Transverse colon (tissue), 4 donors: ENCODE measurements around the gene CCDC33. TPM values are rescaled to one million over a fixed set of nuclear protein-coding genes. Genes with fewer than 3 reads are reported as not detected.

Experiments used
- DNase-seq: peaks from one replicate; pipeline ENCODE4 v3.0.0-alpha.2; 2019
- H3K27ac ChIP-seq, 4 donors: fragments of 200-600 bp; sonication (generic); 2 replicates each; pipeline ENCODE4 v1.5.1; 2016 to 2018; ENCODE audit warnings: inconsistent platforms in 4 of 4
- H3K27me3 ChIP-seq: fragments of 200-600 bp; sonication (generic); 2 replicates; pipeline ENCODE4 v1.5.1; 2017; ENCODE audit warnings: inconsistent platforms
- H3K36me3 ChIP-seq, 4 donors: fragments of 200-600 bp; sonication (generic); 2 replicates each; pipeline ENCODE4 v1.5.1; 2017 to 2019; ENCODE audit warnings: inconsistent platforms in 4 of 4
- H3K4me1 ChIP-seq, 4 donors: fragments of 200-600 bp; sonication (generic); 2 replicates each; pipeline ENCODE4 v1.5.1; 2017 to 2020; ENCODE audit warnings: inconsistent platforms in 4 of 4
- H3K4me3 ChIP-seq, 4 donors: fragments of 200-600 bp; sonication (generic); 1 replicate in 1 of 4; 2 replicates in 3 of 4; pipeline versions ENCODE4 v1.5.1 to v1.6.1; 2017 to 2019; ENCODE audit warnings: inconsistent platforms in 4 of 4
- H3K9me3 ChIP-seq, 2 donors: fragments of 200-600 bp; sonication (generic); 2 replicates each; pipeline ENCODE4 v1.5.1; 2017 to 2019; ENCODE audit warnings: inconsistent platforms in 2 of 2
- EP300 ChIP-seq: sonication (generic); formaldehyde crosslinking; IDR thresholded peaks from one replicate; pipeline ENCODE4 v1.6.1; 2017; ENCODE audit warnings: antibody characterized with exemption, low read depth
- POLR2A ChIP-seq: fragments of 450-650 bp; IDR thresholded peaks from one replicate; pipeline ENCODE4 v1.6.1; 2016; ENCODE audit warnings: antibody characterized with exemption, mild to moderate bottlenecking, moderate library complexity
- POLR2AphosphoS5 ChIP-seq, 3 donors: sonication (generic); formaldehyde crosslinking; IDR thresholded peaks; one replicate each; pipeline ENCODE4 v1.6.1; 2016; ENCODE audit warnings: antibody characterized with exemption in 3 of 3
- WGBS, 2 donors: methylation state at CpG; one replicate each; pipeline ENCODE4 v1.1.5; 2018; ENCODE audit warnings: low coverage in 1 of 2; 5-methylcytosine and 5-hydroxymethylcytosine counted together
- in situ Hi-C, 4 donors: fragments of 200-750 bp; cut with MboI; loops; one replicate each; pipeline versions ENCODE4 v1.15.0 to v1.15.1; 2017; ENCODE audit warnings: low sequenced_read_pairs in 3 of 4, low pct_ligation_motif_present in 1 of 4, low pct_unique_long_range_greater_than_20kb in 1 of 4
- intact Hi-C: fragments of 100-400 bp; cut with DNase I; formaldehyde crosslinking; loops from one replicate; pipeline ENCODE4 v1.15.1; 2023; ENCODE audit warnings: low total_unique reads
- total RNA-seq, 4 donors: library from RNA; depleted of rRNA; stranded (reverse); fragments of >200 nt; gene quantifications; one replicate each; pipeline ENCODE4 v1.1.0, GENCODE V29; 2016
- TF ChIP-seq, protein P1 (sequence below), 5 experiments: fragments of 200-600 bp in 3 of 5; fragments of 450-650 bp in 2 of 5; sonication (generic) in 3 of 5; IDR thresholded peaks; 1 replicate in 2 of 5; 2 replicates in 3 of 5; pipeline ENCODE4 v1.5.1; 2016 to 2017; ENCODE audit warnings: antibody characterized with exemption in 5 of 5, inconsistent platforms in 3 of 5, mild to moderate bottlenecking in 2 of 5, moderate library complexity in 1 of 5

Gene CCDC33
- total RNA-seq, 4 donors from 2014 or later, result 0.16 TPM; not detected in 3

GRCh38 chr15:74261685-74262084 lies 25.6 kb downstream of the CCDC33 start:
- H3K4me1 ChIP-seq, result no peaks in the 10 kb centered on the region
- TF ChIP-seq POLR2AphosphoS5 (IDR thresholded peaks at IDR 0.05) (no peak), POLR2A (no peak), EP300 (no peak)
- TF ChIP-seq, protein P1, sequence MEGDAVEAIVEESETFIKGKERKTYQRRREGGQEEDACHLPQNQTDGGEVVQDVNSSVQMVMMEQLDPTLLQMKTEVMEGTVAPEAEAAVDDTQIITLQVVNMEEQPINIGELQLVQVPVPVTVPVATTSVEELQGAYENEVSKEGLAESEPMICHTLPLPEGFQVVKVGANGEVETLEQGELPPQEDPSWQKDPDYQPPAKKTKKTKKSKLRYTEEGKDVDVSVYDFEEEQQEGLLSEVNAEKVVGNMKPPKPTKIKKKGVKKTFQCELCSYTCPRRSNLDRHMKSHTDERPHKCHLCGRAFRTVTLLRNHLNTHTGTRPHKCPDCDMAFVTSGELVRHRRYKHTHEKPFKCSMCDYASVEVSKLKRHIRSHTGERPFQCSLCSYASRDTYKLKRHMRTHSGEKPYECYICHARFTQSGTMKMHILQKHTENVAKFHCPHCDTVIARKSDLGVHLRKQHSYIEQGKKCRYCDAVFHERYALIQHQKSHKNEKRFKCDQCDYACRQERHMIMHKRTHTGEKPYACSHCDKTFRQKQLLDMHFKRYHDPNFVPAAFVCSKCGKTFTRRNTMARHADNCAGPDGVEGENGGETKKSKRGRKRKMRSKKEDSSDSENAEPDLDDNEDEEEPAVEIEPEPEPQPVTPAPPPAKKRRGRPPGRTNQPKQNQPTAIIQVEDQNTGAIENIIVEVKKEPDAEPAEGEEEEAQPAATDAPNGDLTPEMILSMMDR (IDR thresholded peaks at IDR 0.05), result no peak
- no peaks in the 10 kb centered on the region for H3K36me3 ChIP-seq
- no peaks in the 10 kb centered on the region for H3K9me3 ChIP-seq
- in situ Hi-C loops (no loop called here), intact Hi-C loops (loop anchor here (5.0 kb wide), 1 partner anchor 1544 kb away; no protein-coding TSS in a partner anchor)
- no peak overlapping the region for H3K27ac ChIP-seq
- DNase-seq, result no peak
- 83% methylated on average over 8 of the region's 8 CpGs; no CpG with 5 or more reads in 1 of the 2 donors for WGBS, 2 donors
- H3K4me3 ChIP-seq, result no peak overlapping the region
- peaks cover 20% of the 10 kb centered on the region for H3K27me3 ChIP-seq

GRCh38 chr15:74262151-74262550 lies 26.0 kb downstream of the CCDC33 start:
- Histone ChIP-seq H3K9me3 (no peaks in the 10 kb centered on the region), H3K27me3 (peaks cover 25% of the 10 kb centered on the region), H3K4me1 (no peaks in the 10 kb centered on the region), H3K4me3 (no peak overlapping the region), H3K36me3 (no peaks in the 10 kb centered on the region), H3K27ac (no peak overlapping the region)
- TF ChIP-seq EP300, result no peak
- no peak for TF ChIP-seq POLR2AphosphoS5 (IDR thresholded peaks at IDR 0.05)
- TF ChIP-seq POLR2A, result no peak
- TF ChIP-seq, protein P1 (IDR thresholded peaks at IDR 0.05), result no peak
- in situ Hi-C loops, result no loop called here
- 67 to 90% methylated on average over 2 of the region's 2 CpGs for WGBS, 2 donors
- intact Hi-C loops, result loop anchor here (5.0 kb wide), 1 partner anchor 1545 kb away; no protein-coding TSS in a partner anchor
- no peak for DNase-seq

- no peaks in the 10 kb centered on the region for H3K4me1 ChIP-seq
- no peak for DNase-seq
- H3K27ac ChIP-seq, result no peak overlapping the region
- intact Hi-C loops, result loop anchor here (5.0 kb wide), 1 partner anchor 1545 kb away; no protein-coding TSS in a partner anchor
- in situ Hi-C loops, result no loop called here
- no peaks in the 10 kb centered on the region for H3K36me3 ChIP-seq
- WGBS, 2 donors, result 33 to 57% methylated on average over 2 to 5 of the region's 5 CpGs
- H3K9me3 ChIP-seq, result no peaks in the 10 kb centered on the region
- H3K4me3 ChIP-seq, result no peak overlapping the region
- TF ChIP-seq POLR2A, result no peak
- peaks cover 26% of the 10 kb centered on the region for H3K27me3 ChIP-seq
Observed at GRCh38 chr15:74262625-74263024, 26.5 kb downstream of the CCDC33 start.

GRCh38 chr15:74263466-74263865 lies 27.3 kb downstream of the CCDC33 start:
- Histone ChIP-seq H3K9me3 (no peaks in the 10 kb centered on the region), H3K4me1 (no peaks in the 10 kb centered on the region), H3K4me3 (no peak overlapping the region), H3K27ac (no peak overlapping the region), H3K27me3 (peaks cover 26% of the 10 kb centered on the region), H3K36me3 (no peaks in the 10 kb centered on the region)
- TF ChIP-seq, protein P1 (IDR thresholded peaks at IDR 0.05), result no peak
- TF ChIP-seq POLR2A, result no peak
- no peak for TF ChIP-seq POLR2AphosphoS5 (IDR thresholded peaks at IDR 0.05)
- TF ChIP-seq EP300, result no peak
- no peak for DNase-seq
- in situ Hi-C loops, result no loop called here
- 70 to 72% methylated on average over 4 to 5 of the region's 5 CpGs for WGBS, 2 donors
- intact Hi-C loops, result loop anchor here (5.0 kb wide), 1 partner anchor 1546 kb away; no protein-coding TSS in a partner anchor

- in situ Hi-C loops (no loop called here), intact Hi-C loops (loop anchor here (5.0 kb wide), 1 partner anchor 1547 kb away; no protein-coding TSS in a partner anchor)
- H3K4me3 ChIP-seq, result no peak overlapping the region
- WGBS, 2 donors, result 65 to 80% methylated on average over 2 to 6 of the region's 6 CpGs
- DNase-seq, result no peak
- H3K27ac ChIP-seq, result no peak overlapping the region
- no peaks in the 10 kb centered on the region for H3K9me3 ChIP-seq
- no peaks in the 10 kb centered on the region for H3K4me1 ChIP-seq
- no peaks in the 10 kb centered on the region for H3K36me3 ChIP-seq
- H3K27me3 ChIP-seq, result peaks cover 22% of the 10 kb centered on the region
- TF ChIP-seq EP300 (no peak), POLR2A (no peak), POLR2AphosphoS5 (IDR thresholded peaks at IDR 0.05) (no peak)
- TF ChIP-seq, protein P1 (IDR thresholded peaks at IDR 0.05), result no peak
Observed at GRCh38 chr15:74264081-74264501, 28.0 kb downstream of the CCDC33 start.
